Stimulated activated CD4-positive, alpha-beta T cell treated with anti-CD3 and anti-CD28 coated beads, Interleukin-4, amount 100 ng/mL, for 1 hour (primary cell): ENCODE measurements around the gene SPRR5.

Experiments used
- DNase-seq: peaks from one replicate; pipeline ENCODE4 v3.0.0-alpha.2; 2020

SPRR5 gene

GRCh38 chr1:152946651-152947256 lies at the start of gene SPRR5:
Gene SPRR5, plus strand, starts transcription at chr1:152947206. Its CDS starts 1,349 bp downstream, at chr1:152948555.
- no peak for DNase-seq

- DNase-seq: no peak
Measured at GRCh38 chr1:152899027-152899426, 48.0 kb upstream of the SPRR5 start.

- no peak for DNase-seq
Measured at GRCh38 chr1:152899883-152900282, 47.1 kb upstream of the SPRR5 start.

GRCh38 chr1:152901631-152902030 lies 45.4 kb upstream of the SPRR5 start:
- no peak for DNase-seq

GRCh38 chr1:152902636-152903035 lies 44.4 kb upstream of the SPRR5 start:
- no peak for DNase-seq

- DNase-seq: no peak
Measured at GRCh38 chr1:152904688-152905440, 42.1 kb upstream of the SPRR5 start.

GRCh38 chr1:152906023-152906565 lies 40.9 kb upstream of the SPRR5 start:
- no peak for DNase-seq

- DNase-seq: no peak
Measured at GRCh38 chr1:152907686-152908601, 39.1 kb upstream of the SPRR5 start, which contains the start of gene IVL. Gene IVL, plus strand, starts transcription at chr1:152908546. Its CDS starts 1,252 bp downstream, at chr1:152909798.

GRCh38 chr1:152909206-152909605 lies 37.8 kb upstream of the SPRR5 start:
- DNase-seq: no peak

- DNase-seq: no peak
Measured at GRCh38 chr1:152912471-152912870, 34.5 kb upstream of the SPRR5 start.

GRCh38 chr1:152912900-152913299 lies 34.1 kb upstream of the SPRR5 start:
- no peak for DNase-seq

- DNase-seq: no peak
Measured at GRCh38 chr1:152917794-152918193, 29.2 kb upstream of the SPRR5 start.

GRCh38 chr1:152919071-152919470 lies 27.9 kb upstream of the SPRR5 start:
- no peak for DNase-seq

GRCh38 chr1:152924191-152924590 lies 22.8 kb upstream of the SPRR5 start:
- DNase-seq: no peak

- DNase-seq: no peak
Measured at GRCh38 chr1:152926091-152926490, 20.9 kb upstream of the SPRR5 start.

GRCh38 chr1:152928671-152929070 lies 18.3 kb upstream of the SPRR5 start:
- DNase-seq: no peak

GRCh38 chr1:152932170-152932811 lies 14.7 kb upstream of the SPRR5 start:
- no peak for DNase-seq

- DNase-seq: no peak
Measured at GRCh38 chr1:152933196-152933595, 13.8 kb upstream of the SPRR5 start.

GRCh38 chr1:152940614-152941013 lies 6.4 kb upstream of the SPRR5 start:
- no peak for DNase-seq

GRCh38 chr1:152941037-152941711 lies 5.8 kb upstream of the SPRR5 start:
- DNase-seq: no peak

- DNase-seq: no peak
Measured at GRCh38 chr1:152942161-152942560, 4.8 kb upstream of the SPRR5 start.

GRCh38 chr1:152946248-152946647 lies 758 bp upstream of the SPRR5 start:
- no peak for DNase-seq
